IMR-90 (cell line): ENCODE measurements around the gene MPRIP. TPM values are rescaled to one million over a fixed set of nuclear protein-coding genes. Genes with fewer than 3 reads are reported as not detected.

Source experiments
- ATAC-seq: fragments of 200-7000 bp; cut with Tn5 transposase; 2 replicates; pipeline ENCODE4 v1.9.1; 2020; ENCODE audit warnings: low read depth, mild to moderate bottlenecking, moderate library complexity
- BruUV-seq: library from RNA; stranded (reverse); fragments of 400-500 nt; replicated peaks from 2 replicates; lab custom pipeline; 2021; lab: Mats Ljungman, UMichigan
- CTCF ChIA-PET: fragments of 300-600 bp; formaldehyde crosslinking; extraction: SDS; loops from one replicate; lab custom pipeline; 2021; ENCODE audit warnings: antibody characterized with exemption; lab: Yijun Ruan, JAX
- POLR2A ChIA-PET: fragments of 300-600 bp; sonication (Branson Sonifier 250); formaldehyde crosslinking; loops from one replicate; lab custom pipeline; 2022; ENCODE audit warnings: antibody characterized with exemption; ENCODE audit not compliant: unreplicated experiment; lab: Charles Lee
- DNase-seq: peaks from one replicate; pipeline ENCODE4 v3.0.0; 2013
- H2AFZ ChIP-seq: replicated peaks from 2 replicates; pipeline ENCODE3; 2013; ENCODE audit warnings: low read length, mild to moderate bottlenecking; ENCODE audit not compliant: poor library complexity
- H2AK5ac ChIP-seq: 2 replicates; pipeline ENCODE4 v1.6.1; 2013; ENCODE audit warnings: low read depth, low read length, inconsistent platforms
- H2AK9ac ChIP-seq: replicated peaks from 2 replicates; pipeline ENCODE3; 2013; ENCODE audit warnings: mild to moderate bottlenecking, low read depth, low read length, moderate library complexity; ENCODE audit not compliant: poor library complexity
- H2BK120ac ChIP-seq: 2 replicates; pipeline ENCODE4 v1.6.1; 2013; ENCODE audit warnings: low read depth, low read length, inconsistent platforms
- H2BK15ac ChIP-seq: 3 replicates; pipeline ENCODE4 v1.6.1; 2013; ENCODE audit warnings: low read depth, low read length, inconsistent platforms
- H2BK20ac ChIP-seq: 2 replicates; pipeline ENCODE4 v1.6.1; 2013; ENCODE audit warnings: low read depth, mild to moderate bottlenecking, inconsistent platforms, low read length, moderate library complexity
- H2BK5ac ChIP-seq: 2 replicates; pipeline ENCODE4 v1.6.1; 2013; ENCODE audit warnings: mild to moderate bottlenecking, low read depth, low read length, inconsistent platforms; ENCODE audit not compliant: poor library complexity, severe bottlenecking
- H3K14ac ChIP-seq: replicated peaks from 2 replicates; pipeline ENCODE4 v1.6.1; 2013; ENCODE audit warnings: low read depth, low read length, inconsistent platforms
- H3K18ac ChIP-seq: 2 replicates; pipeline ENCODE4 v1.6.1; 2013; ENCODE audit warnings: low read depth, low read length, control low read depth
- H3K23ac ChIP-seq: 2 replicates; pipeline ENCODE4 v1.6.1; 2013; ENCODE audit warnings: low read depth, low read length, inconsistent platforms
- H3K27ac ChIP-seq: 2 replicates; pipeline ENCODE4 v1.5.1; 2013; ENCODE audit warnings: mild to moderate bottlenecking, control low read depth, low read length; ENCODE audit not compliant: insufficient read depth
- H3K27me3 ChIP-seq: 2 replicates; pipeline ENCODE4 v1.6.1; 2013; ENCODE audit warnings: low read length; ENCODE audit not compliant: control insufficient read depth, insufficient read depth
- H3K36me3 ChIP-seq: 2 replicates; pipeline ENCODE4 v1.6.1; 2013; ENCODE audit warnings: low read length, mixed read lengths; ENCODE audit not compliant: control insufficient read depth, insufficient read depth
- H3K4ac ChIP-seq: 2 replicates; pipeline ENCODE4 v1.6.1; 2013; ENCODE audit warnings: low read depth, low read length, inconsistent platforms
- H3K4me1 ChIP-seq: 2 replicates; pipeline ENCODE4 v1.6.1; 2013; ENCODE audit warnings: low read length, mixed read lengths; ENCODE audit not compliant: control insufficient read depth, insufficient read depth
- H3K4me2 ChIP-seq: 2 replicates; pipeline ENCODE4 v1.6.1; 2013; ENCODE audit warnings: low read depth, mild to moderate bottlenecking, control low read depth, low read length, moderate library complexity
- H3K4me3 ChIP-seq: 2 replicates; pipeline ENCODE4 v1.5.1; 2013; ENCODE audit warnings: low read depth, mild to moderate bottlenecking, control low read depth, low read length, moderate library complexity; ENCODE audit not compliant: insufficient read depth
- H3K56ac ChIP-seq: 2 replicates; pipeline ENCODE4 v1.6.1; 2013; ENCODE audit warnings: low read length, inconsistent platforms; ENCODE audit not compliant: insufficient read depth; ENCODE audit errors: extremely low read depth
- H3K79me1 ChIP-seq, 2 experiments: 2 replicates each; pipeline ENCODE4 v1.6.1; 2013; ENCODE audit warnings: low read length in 2 of 2, inconsistent platforms in 1 of 2, low read depth in 1 of 2
- H3K9ac ChIP-seq: 2 replicates; pipeline ENCODE4 v1.6.1; 2013; ENCODE audit warnings: low read depth, low read length, control low read depth
- H3K9me1 ChIP-seq: 2 replicates; pipeline ENCODE4 v1.6.1; 2013; ENCODE audit warnings: low read length, inconsistent platforms; ENCODE audit not compliant: insufficient read depth
- H3K9me3 ChIP-seq: 2 replicates; pipeline ENCODE4 v1.6.1; 2013; ENCODE audit warnings: low read length; ENCODE audit not compliant: control insufficient read depth, insufficient read depth
- H4K20me1 ChIP-seq: 2 replicates; pipeline ENCODE4 v1.6.1; 2013; ENCODE audit warnings: low read length, inconsistent platforms; ENCODE audit not compliant: insufficient read depth
- H4K5ac ChIP-seq: 2 replicates; pipeline ENCODE4 v1.6.1; 2013; ENCODE audit warnings: mild to moderate bottlenecking, low read depth, low read length, control low read depth
- H4K8ac ChIP-seq, 2 experiments: 2 replicates each; pipeline ENCODE4 v1.6.1; 2013; ENCODE audit warnings: low read depth in 2 of 2, low read length in 2 of 2, control low read depth in 1 of 2, inconsistent platforms in 1 of 2
- H4K91ac ChIP-seq: 2 replicates; pipeline ENCODE4 v1.6.1; 2013; ENCODE audit warnings: low read depth, low read length, inconsistent platforms; ENCODE audit not compliant: insufficient read depth
- CEBPB ChIP-seq: IDR thresholded peaks from 2 replicates; pipeline ENCODE4 v1.6.1; 2012; ENCODE audit warnings: low read depth, low read length, improper control_type of control experiment
- ELK1 ChIP-seq: fragments of 150-350 bp; IDR thresholded peaks from 2 replicates; pipeline ENCODE4 v1.6.1; 2016; ENCODE audit warnings: low read depth, mild to moderate bottlenecking, low read length, moderate library complexity, borderline replicate concordance
- NFE2L2 ChIP-seq: fragments of 150-350 bp; IDR thresholded peaks from 2 replicates; pipeline ENCODE4 v1.6.1; 2016; ENCODE audit warnings: low read depth, mild to moderate bottlenecking, low read length
- RAD21 ChIP-seq: IDR thresholded peaks from 2 replicates; pipeline ENCODE4 v1.6.1; 2012; ENCODE audit warnings: low read length, improper control_type of control experiment
- SMC3 ChIP-seq: fragments of 150-350 bp; IDR thresholded peaks from 2 replicates; pipeline ENCODE4 v1.6.1; 2016; ENCODE audit warnings: low read depth, mild to moderate bottlenecking, antibody characterized with exemption, low read length, moderate library complexity
- WGBS, 2 experiments: methylation state at CpG; one replicate each; pipeline versions ENCODE4 v1.1.5 to v1.1.7; 2013; ENCODE audit warnings: missing lambda C conversion rate in 2 of 2; ENCODE audit not compliant: insufficient read length in 1 of 2; ENCODE audit errors: extremely low coverage in 2 of 2; 5-methylcytosine and 5-hydroxymethylcytosine counted together
- dilution Hi-C: fragments of 300-500 bp; cut with HindIII; formaldehyde crosslinking; loops from one replicate; pipeline ENCODE4 v1.14.3; 2018; ENCODE audit warnings: low sequenced_read_pairs; ENCODE audit not compliant: unreplicated experiment
- in situ Hi-C: fragments of 300-500 bp; cut with MboI; formaldehyde crosslinking; loops from 3 replicates; pipeline ENCODE4 v1.14.3; 2019; ENCODE audit warnings: low sequenced_read_pairs, inconsistent platforms, mixed read lengths
- intact Hi-C: fragments of 100-400 bp; cut with micrococcal nuclease; formaldehyde crosslinking; loops from 2 replicates; pipeline ENCODE4 v1.10.0; 2022
- polyA plus RNA-seq, 3 experiments: library from polyadenylated mRNA; depleted of rRNA; stranded (reverse); fragments of >200 nt; gene quantifications; 2 replicates each; pipeline ENCODE4 v1.2.3, GENCODE V29; 2012; ENCODE audit warnings: low replicate concordance in 1 of 3
- total RNA-seq: library from RNA; depleted of rRNA; stranded (reverse); fragments of >200 nt; gene quantifications from 2 replicates; pipeline ENCODE4 v1.2.3, GENCODE V29; 2012
- TF ChIP-seq, protein P1 (sequence below): conservative IDR thresholded peaks from 2 replicates; pipeline ENCODE4 v1.5.1; 2012; ENCODE audit warnings: mild to moderate bottlenecking, low read depth, low read length, improper control_type of control experiment

MPRIP gene
- total and polyA plus RNA-seq, 2 of the 4 experiments (the other 2 are of a cell fraction), result 111 to 149 TPM

GRCh38 chr17:17172990-17173389 lies 130.7 kb downstream of the MPRIP start:
- no peak overlapping the region for H3K27ac ChIP-seq
- in situ Hi-C loops, result no loop called here

More at GRCh38 chr17:17172990-17173389, 130.7 kb downstream of the MPRIP start:
- Histone ChIP-seq H3K4me2 (no peak overlapping the region), H3K9me3 (no peaks in the 10 kb centered on the region), H4K91ac (no peak overlapping the region), H2BK5ac (no peak overlapping the region), H2AK5ac (no peak overlapping the region), H3K18ac (no peak overlapping the region), H3K36me3 (peaks cover 73% of the 10 kb centered on the region), H4K20me1 (0 out of 2 replicates have a peak, but pooled peaks cover 5% of the 10 kb centered on the region), H3K4ac (no peak overlapping the region), H3K4me3 (no peak overlapping the region), H2BK20ac (no peak overlapping the region), H3K4me1 (no peaks in the 10 kb centered on the region), H3K27me3 (no peaks in the 10 kb centered on the region), H2AK9ac (no peak overlapping the region), H4K8ac (no peak overlapping the region), H2AFZ (no peak overlapping the region), H3K56ac (no peak overlapping the region), H3K23ac (no peak overlapping the region), H2BK120ac (no peak overlapping the region), H2BK15ac (no peak overlapping the region), H4K5ac (no peak overlapping the region), H3K14ac (no peak overlapping the region), H3K79me1 (peaks cover 10 to 37% of the 10 kb centered on the region in 2 experiments; a peak in 3 of 4 replicates), H3K9me1 (peaks cover 4% of the 10 kb centered on the region; the same call in 1 of the 2 replicates), H3K9ac (no peak overlapping the region)
- no TSS peak for BruUV-seq
- ChIA-PET CTCF (no interaction called here), POLR2A (no interaction called here)
- DNase-seq (no peak), ATAC-seq (no peak)
- dilution Hi-C loops (no loop called here), intact Hi-C loops (no loop called here)
- WGBS, 2 experiments, result 100% methylated on average over 3 of the region's 9 CpGs; no CpG with 5 or more reads in 1 of the 2 experiments
- no peak for TF ChIP-seq NFE2L2
- no peak for TF ChIP-seq SMC3
- no peak for TF ChIP-seq ELK1
- no peak for TF ChIP-seq RAD21
- TF ChIP-seq, protein P1, sequence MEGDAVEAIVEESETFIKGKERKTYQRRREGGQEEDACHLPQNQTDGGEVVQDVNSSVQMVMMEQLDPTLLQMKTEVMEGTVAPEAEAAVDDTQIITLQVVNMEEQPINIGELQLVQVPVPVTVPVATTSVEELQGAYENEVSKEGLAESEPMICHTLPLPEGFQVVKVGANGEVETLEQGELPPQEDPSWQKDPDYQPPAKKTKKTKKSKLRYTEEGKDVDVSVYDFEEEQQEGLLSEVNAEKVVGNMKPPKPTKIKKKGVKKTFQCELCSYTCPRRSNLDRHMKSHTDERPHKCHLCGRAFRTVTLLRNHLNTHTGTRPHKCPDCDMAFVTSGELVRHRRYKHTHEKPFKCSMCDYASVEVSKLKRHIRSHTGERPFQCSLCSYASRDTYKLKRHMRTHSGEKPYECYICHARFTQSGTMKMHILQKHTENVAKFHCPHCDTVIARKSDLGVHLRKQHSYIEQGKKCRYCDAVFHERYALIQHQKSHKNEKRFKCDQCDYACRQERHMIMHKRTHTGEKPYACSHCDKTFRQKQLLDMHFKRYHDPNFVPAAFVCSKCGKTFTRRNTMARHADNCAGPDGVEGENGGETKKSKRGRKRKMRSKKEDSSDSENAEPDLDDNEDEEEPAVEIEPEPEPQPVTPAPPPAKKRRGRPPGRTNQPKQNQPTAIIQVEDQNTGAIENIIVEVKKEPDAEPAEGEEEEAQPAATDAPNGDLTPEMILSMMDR, result no peak
- TF ChIP-seq CEBPB, result no peak
